Pulmonary artery endothelial cell (primary cell): ENCODE results near the gene POLN. TPM values are rescaled to one million over a fixed set of nuclear protein-coding genes. Genes with fewer than 3 reads are reported as not detected.
"Not testable (repeated sequence)": the region's sequence is repeated elsewhere in the genome, so short reads cannot be mapped to it uniquely, and the experiment has no call there.

ENCODE experiments used
- DNase-seq: peaks from one replicate; pipeline ENCODE4 v3.0.0-alpha.2; 2011; ENCODE audit warnings: low read depth, low spot score
- total RNA-seq: library from RNA; depleted of rRNA; stranded (reverse); fragments of >200 nt; gene quantifications from 2 replicates; pipeline ENCODE4 v1.2.3, GENCODE V29; 2014

Gene POLN
- total RNA-seq, 1 donor from 2014 or later = 2.0 TPM

GRCh38 chr4:2220016-2220630 lies 21.8 kb downstream of the POLN start:
- peak; percentile 26 for DNase-seq

GRCh38 chr4:2219233-2219760 lies 22.6 kb downstream of the POLN start:
- DNase-seq = no peak

- DNase-seq = no peak
Observed at GRCh38 chr4:2218436-2218835, 23.5 kb downstream of the POLN start.

- no peak for DNase-seq
Observed at GRCh38 chr4:2217726-2218125, 24.2 kb downstream of the POLN start.

GRCh38 chr4:2212831-2213230 lies 29.1 kb downstream of the POLN start:
- no peak for DNase-seq

GRCh38 chr4:2202789-2203188 lies 39.1 kb downstream of the POLN start:
- DNase-seq = not testable (repeated sequence)

- no peak for DNase-seq
Observed at GRCh38 chr4:2194496-2194895, 47.4 kb downstream of the POLN start.

GRCh38 chr4:2193326-2193725 lies 48.6 kb downstream of the POLN start:
- DNase-seq = no peak

GRCh38 chr4:2186865-2187172 lies 55.1 kb downstream of the POLN start:
- DNase-seq = no peak

GRCh38 chr4:2186133-2186864 lies 55.6 kb downstream of the POLN start:
- DNase-seq = no peak

- no peak for DNase-seq
Observed at GRCh38 chr4:2183394-2183793, 58.5 kb downstream of the POLN start.

- DNase-seq = no peak
Observed at GRCh38 chr4:2182994-2183393, 58.9 kb downstream of the POLN start.

GRCh38 chr4:2180410-2180809 lies 61.5 kb downstream of the POLN start:
- no peak for DNase-seq

GRCh38 chr4:2179717-2180116 lies 62.2 kb downstream of the POLN start:
- DNase-seq = no peak

- DNase-seq = no peak
Observed at GRCh38 chr4:2178986-2179385, 62.9 kb downstream of the POLN start.

GRCh38 chr4:2177443-2178093 lies 64.4 kb downstream of the POLN start:
- DNase-seq = no peak

GRCh38 chr4:2175990-2176698 lies 65.8 kb downstream of the POLN start:
- DNase-seq = no peak

GRCh38 chr4:2174061-2174460 lies 67.9 kb downstream of the POLN start:
- DNase-seq = no peak

GRCh38 chr4:2172627-2173231 lies 69.2 kb downstream of the POLN start:
- no peak for DNase-seq

- no peak for DNase-seq
Observed at GRCh38 chr4:2172161-2172560, 69.8 kb downstream of the POLN start.

- no peak for DNase-seq
Observed at GRCh38 chr4:2168469-2169319, 73.2 kb downstream of the POLN start.
